ENCODE data around the gene OR8D4. TPM values are rescaled to one million over a fixed set of nuclear protein-coding genes. Genes with fewer than 3 reads are reported as not detected.

The OR8D4 gene
- total RNA-seq, 4 donors from 2014 or later: 0.07 TPM; not detected in 3

DNA sequence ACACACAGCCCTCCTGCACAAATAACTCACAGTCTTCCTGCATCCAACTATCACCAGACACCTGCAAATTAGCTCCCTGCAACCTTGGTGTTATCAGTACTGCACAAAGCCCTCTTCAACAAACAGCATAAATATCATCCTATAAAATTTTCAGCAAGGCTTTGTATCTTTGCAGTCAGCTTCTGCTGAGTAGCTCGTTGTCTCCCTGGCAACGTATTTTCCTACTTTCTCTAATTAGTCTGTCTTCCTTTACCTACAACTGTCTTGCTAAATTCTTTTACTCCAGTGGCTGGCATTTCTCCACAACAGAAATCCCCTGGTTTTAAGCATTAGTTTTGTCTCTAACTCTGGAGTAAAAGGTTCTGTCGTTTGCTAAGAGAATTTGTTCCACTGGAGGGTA is 3.9 kb downstream of the OR8D4 start:
- intact Hi-C loops (cut with DNase I; ENCODE audit: low total_unique reads): no loop called here
- H3K9me3 ChIP-seq: no peaks in the 10 kb centered on the region
- no peak for DNase-seq
- TF ChIP-seq, protein P1, sequence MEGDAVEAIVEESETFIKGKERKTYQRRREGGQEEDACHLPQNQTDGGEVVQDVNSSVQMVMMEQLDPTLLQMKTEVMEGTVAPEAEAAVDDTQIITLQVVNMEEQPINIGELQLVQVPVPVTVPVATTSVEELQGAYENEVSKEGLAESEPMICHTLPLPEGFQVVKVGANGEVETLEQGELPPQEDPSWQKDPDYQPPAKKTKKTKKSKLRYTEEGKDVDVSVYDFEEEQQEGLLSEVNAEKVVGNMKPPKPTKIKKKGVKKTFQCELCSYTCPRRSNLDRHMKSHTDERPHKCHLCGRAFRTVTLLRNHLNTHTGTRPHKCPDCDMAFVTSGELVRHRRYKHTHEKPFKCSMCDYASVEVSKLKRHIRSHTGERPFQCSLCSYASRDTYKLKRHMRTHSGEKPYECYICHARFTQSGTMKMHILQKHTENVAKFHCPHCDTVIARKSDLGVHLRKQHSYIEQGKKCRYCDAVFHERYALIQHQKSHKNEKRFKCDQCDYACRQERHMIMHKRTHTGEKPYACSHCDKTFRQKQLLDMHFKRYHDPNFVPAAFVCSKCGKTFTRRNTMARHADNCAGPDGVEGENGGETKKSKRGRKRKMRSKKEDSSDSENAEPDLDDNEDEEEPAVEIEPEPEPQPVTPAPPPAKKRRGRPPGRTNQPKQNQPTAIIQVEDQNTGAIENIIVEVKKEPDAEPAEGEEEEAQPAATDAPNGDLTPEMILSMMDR (IDR thresholded peaks at IDR 0.05): no peak
- no peak for TF ChIP-seq POLR2A (IDR thresholded peaks at IDR 0.05)
- no peak overlapping the region for H3K4me3 ChIP-seq
- H3K36me3 ChIP-seq: no peaks in the 10 kb centered on the region
- no peak overlapping the region for H3K27ac ChIP-seq
- no peaks in the 10 kb centered on the region for H3K4me1 ChIP-seq
- no peaks in the 10 kb centered on the region for H3K27me3 ChIP-seq

- no peak for TF ChIP-seq POLR2A (IDR thresholded peaks at IDR 0.05)
- TF ChIP-seq, protein P1 (IDR thresholded peaks at IDR 0.05): no peak
- intact Hi-C loops (cut with DNase I; ENCODE audit: low total_unique reads): no loop called here
- DNase-seq: no peak
- Histone ChIP-seq H3K27me3 (no peaks in the 10 kb centered on the region), H3K27ac (no peak overlapping the region), H3K9me3 (no peaks in the 10 kb centered on the region), H3K4me1 (no peaks in the 10 kb centered on the region), H3K4me3 (no peak overlapping the region), H3K36me3 (no peaks in the 10 kb centered on the region)
These were observed 19.0 kb downstream of the OR8D4 start for GRCh38 chr11:123920943-123921342.

GRCh38 chr11:123924027-123924426 is 22.1 kb downstream of the OR8D4 start:
- Histone ChIP-seq H3K4me3 (no peak overlapping the region), H3K9me3 (no peaks in the 10 kb centered on the region), H3K27me3 (no peaks in the 10 kb centered on the region), H3K4me1 (no peaks in the 10 kb centered on the region), H3K27ac (no peak overlapping the region), H3K36me3 (no peaks in the 10 kb centered on the region)
- intact Hi-C loops (cut with DNase I; ENCODE audit: low total_unique reads): no loop called here
- no peak for DNase-seq
- no peak for TF ChIP-seq POLR2A (IDR thresholded peaks at IDR 0.05)
- TF ChIP-seq, protein P1 (IDR thresholded peaks at IDR 0.05): no peak

GRCh38 chr11:123939317-123939716 is 37.4 kb downstream of the OR8D4 start, which contains the start of gene OR4D5:
Gene OR4D5 (plus strand): TSS chr11:123939617. CDS start chr11:123939617, 0 bp downstream.
- Histone ChIP-seq H3K9me3 (no peaks in the 10 kb centered on the region), H3K27ac (no peak within 1 kb of the TSS), H3K4me1 (no peaks in the 10 kb centered on the region), H3K36me3 (no peaks in the 10 kb centered on the region), H3K27me3 (no peaks in the 10 kb centered on the region), H3K4me3 (no peak within 1 kb of the TSS)
- no peak for DNase-seq
- no peak for TF ChIP-seq POLR2A (IDR thresholded peaks at IDR 0.05)
- TF ChIP-seq, protein P1 (IDR thresholded peaks at IDR 0.05): no peak
- intact Hi-C loops (cut with DNase I; ENCODE audit: low total_unique reads): no loop called here

DNA sequence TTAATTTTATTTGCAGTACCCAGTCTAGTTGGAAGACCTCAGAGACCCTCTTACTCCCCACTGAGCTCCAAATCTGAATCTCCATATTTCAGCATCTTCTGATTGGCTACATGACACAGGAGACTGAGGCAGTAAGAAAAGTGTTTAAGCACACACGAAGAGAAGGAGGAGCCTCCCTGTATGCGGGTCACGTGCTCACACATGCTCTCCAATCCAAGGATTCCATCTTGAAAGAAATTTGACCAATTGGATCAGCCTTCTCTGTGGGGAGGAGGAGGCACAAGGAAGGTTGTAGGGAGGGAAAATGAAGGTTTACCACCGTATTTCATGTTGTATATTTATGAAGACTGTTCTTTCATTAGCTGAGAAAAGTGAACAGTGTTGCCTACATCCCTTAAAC is 40.4 kb downstream of the OR8D4 start:
- Histone ChIP-seq H3K27ac (no peak overlapping the region), H3K36me3 (no peaks in the 10 kb centered on the region), H3K4me1 (no peaks in the 10 kb centered on the region), H3K4me3 (no peak overlapping the region), H3K9me3 (no peaks in the 10 kb centered on the region), H3K27me3 (no peaks in the 10 kb centered on the region)
- DNase-seq: no peak
- intact Hi-C loops (cut with DNase I; ENCODE audit: low total_unique reads): no loop called here
- TF ChIP-seq POLR2A (IDR thresholded peaks at IDR 0.05): no peak
- TF ChIP-seq, protein P1 (IDR thresholded peaks at IDR 0.05): no peak

All from uterus (tissue), 4 donors.